ENCODE data around the gene FMO5. TPM values are rescaled to one million over a fixed set of nuclear protein-coding genes. Genes with fewer than 3 reads are reported as not detected.

FMO5 gene
- total and polyA plus RNA-seq, 2 of the 13 experiments (the other 11 are each of a cell fraction or from before 2014, with no cell fraction given) = 48.2 to 149 TPM

DNA sequence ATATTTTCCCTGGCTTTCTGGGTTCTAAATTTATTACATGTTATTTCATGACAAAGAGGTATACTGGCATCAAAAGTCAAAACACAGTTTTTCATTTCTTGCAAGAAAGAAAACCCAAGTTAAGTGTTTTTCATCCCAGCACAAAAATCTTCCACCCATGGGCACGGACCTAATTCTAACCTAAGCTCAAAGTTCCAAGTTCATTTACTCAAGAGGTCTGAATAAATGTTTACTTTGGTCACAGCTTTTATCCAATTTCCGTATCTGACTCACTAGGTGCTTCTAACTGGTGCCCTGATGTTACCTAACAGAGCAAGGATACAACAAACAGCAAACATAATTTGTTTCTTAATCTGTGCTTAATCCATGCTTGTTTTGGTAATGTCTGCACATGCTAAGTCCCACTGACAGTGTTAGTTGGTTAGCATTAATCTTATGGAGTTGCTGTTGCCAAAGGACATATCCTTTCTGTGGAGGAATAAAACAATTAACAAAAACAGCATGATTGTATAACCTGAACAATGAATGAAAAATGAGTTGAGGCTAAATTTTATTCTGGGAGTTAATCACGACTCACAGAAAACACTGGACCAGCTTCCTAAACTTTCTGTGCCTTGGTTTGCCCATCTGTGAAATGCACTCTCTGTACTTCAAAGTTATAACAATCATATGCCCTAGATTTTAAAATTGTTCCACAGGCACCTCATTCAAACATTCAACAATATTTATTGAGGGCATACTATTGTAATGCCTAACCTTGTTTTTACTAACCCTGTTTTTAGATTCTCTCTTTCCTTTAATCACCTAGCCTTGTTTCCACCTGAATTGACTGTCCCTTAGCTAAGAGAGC lies 13.1 kb upstream of the FMO5 start (continued):
- TF ChIP-seq ZNF687 (CRISPR knock-in tag; IDR thresholded peaks at IDR 0.05) (no peak), NR2F2 (IDR thresholded peaks at IDR 0.05; ENCODE audit: borderline replicate concordance, low read depth) (peak; percentile 88), ZNF484 (CRISPR knock-in tag; IDR thresholded peaks at IDR 0.05; ENCODE audit: borderline replicate concordance, low read depth) (no peak), ZNF775 (CRISPR knock-in tag; IDR thresholded peaks at IDR 0.05; ENCODE audit: borderline replicate concordance) (no peak), JUND (CRISPR knock-in tag; IDR thresholded peaks at IDR 0.05) (peak; percentile 90), SP2 (CRISPR knock-in tag; IDR thresholded peaks at IDR 0.05) (no peak), MAFG (CRISPR knock-in tag; IDR thresholded peaks at IDR 0.05) (no peak), SMARCE1 (IDR thresholded peaks at IDR 0.05; ENCODE audit: borderline replicate concordance) (no peak), ZNF260 (CRISPR knock-in tag; IDR thresholded peaks at IDR 0.05; ENCODE audit: borderline replicate concordance, low read depth) (no peak)
- TF ChIP-seq, protein P1, sequence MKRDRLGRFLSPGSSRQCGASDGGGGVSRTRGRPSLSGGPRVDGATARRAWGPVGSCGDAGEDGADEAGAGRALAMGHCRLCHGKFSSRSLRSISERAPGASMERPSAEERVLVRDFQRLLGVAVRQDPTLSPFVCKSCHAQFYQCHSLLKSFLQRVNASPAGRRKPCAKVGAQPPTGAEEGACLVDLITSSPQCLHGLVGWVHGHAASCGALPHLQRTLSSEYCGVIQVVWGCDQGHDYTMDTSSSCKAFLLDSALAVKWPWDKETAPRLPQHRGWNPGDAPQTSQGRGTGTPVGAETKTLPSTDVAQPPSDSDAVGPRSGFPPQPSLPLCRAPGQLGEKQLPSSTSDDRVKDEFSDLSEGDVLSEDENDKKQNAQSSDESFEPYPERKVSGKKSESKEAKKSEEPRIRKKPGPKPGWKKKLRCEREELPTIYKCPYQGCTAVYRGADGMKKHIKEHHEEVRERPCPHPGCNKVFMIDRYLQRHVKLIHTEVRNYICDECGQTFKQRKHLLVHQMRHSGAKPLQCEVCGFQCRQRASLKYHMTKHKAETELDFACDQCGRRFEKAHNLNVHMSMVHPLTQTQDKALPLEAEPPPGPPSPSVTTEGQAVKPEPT (CRISPR knock-in tag; IDR thresholded peaks at IDR 0.05; ENCODE audit: low read depth) = no peak
- TF ChIP-seq, protein P2, sequence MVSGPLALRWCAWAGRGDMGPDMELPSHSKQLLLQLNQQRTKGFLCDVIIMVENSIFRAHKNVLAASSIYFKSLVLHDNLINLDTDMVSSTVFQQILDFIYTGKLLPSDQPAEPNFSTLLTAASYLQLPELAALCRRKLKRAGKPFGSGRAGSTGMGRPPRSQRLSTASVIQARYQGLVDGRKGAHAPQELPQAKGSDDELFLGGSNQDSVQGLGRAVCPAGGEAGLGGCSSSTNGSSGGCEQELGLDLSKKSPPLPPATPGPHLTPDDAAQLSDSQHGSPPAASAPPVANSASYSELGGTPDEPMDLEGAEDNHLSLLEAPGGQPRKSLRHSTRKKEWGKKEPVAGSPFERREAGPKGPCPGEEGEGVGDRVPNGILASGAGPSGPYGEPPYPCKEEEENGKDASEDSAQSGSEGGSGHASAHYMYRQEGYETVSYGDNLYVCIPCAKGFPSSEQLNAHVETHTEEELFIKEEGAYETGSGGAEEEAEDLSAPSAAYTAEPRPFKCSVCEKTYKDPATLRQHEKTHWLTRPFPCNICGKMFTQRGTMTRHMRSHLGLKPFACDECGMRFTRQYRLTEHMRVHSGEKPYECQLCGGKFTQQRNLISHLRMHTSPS (CRISPR knock-in tag; IDR thresholded peaks at IDR 0.05; ENCODE audit: low read depth) = 0 out of 2 replicates have a peak, but pooled peaks have one; percentile 39
- TF ChIP-seq, protein P3, sequence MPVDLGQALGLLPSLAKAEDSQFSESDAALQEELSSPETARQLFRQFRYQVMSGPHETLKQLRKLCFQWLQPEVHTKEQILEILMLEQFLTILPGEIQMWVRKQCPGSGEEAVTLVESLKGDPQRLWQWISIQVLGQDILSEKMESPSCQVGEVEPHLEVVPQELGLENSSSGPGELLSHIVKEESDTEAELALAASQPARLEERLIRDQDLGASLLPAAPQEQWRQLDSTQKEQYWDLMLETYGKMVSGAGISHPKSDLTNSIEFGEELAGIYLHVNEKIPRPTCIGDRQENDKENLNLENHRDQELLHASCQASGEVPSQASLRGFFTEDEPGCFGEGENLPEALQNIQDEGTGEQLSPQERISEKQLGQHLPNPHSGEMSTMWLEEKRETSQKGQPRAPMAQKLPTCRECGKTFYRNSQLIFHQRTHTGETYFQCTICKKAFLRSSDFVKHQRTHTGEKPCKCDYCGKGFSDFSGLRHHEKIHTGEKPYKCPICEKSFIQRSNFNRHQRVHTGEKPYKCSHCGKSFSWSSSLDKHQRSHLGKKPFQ (CRISPR knock-in tag; IDR thresholded peaks at IDR 0.05; ENCODE audit: insufficient replicate concordance) = no peak
- TF ChIP-seq, protein P4, sequence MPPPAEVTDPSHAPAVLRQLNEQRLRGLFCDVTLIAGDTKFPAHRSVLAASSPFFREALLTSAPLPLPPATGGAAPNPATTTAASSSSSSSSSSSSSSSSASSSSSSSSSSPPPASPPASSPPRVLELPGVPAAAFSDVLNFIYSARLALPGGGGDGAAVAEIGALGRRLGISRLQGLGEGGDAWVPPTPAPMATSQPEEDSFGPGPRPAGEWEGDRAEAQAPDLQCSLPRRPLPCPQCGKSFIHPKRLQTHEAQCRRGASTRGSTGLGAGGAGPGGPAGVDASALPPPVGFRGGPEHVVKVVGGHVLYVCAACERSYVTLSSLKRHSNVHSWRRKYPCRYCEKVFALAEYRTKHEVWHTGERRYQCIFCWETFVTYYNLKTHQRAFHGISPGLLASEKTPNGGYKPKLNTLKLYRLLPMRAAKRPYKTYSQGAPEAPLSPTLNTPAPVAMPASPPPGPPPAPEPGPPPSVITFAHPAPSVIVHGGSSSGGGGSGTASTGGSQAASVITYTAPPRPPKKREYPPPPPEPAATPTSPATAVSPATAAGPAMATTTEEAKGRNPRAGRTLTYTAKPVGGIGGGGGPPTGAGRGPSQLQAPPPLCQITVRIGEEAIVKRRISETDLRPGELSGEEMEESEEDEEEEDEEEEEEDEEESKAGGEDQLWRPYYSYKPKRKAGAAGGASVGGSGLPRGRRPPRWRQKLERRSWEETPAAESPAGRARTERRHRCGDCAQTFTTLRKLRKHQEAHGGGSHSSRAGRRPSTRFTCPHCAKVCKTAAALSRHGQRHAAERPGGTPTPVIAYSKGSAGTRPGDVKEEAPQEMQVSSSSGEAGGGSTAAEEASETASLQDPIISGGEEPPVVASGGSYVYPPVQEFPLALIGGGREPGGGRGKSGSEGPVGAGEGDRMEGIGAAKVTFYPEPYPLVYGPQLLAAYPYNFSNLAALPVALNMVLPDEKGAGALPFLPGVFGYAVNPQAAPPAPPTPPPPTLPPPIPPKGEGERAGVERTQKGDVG (CRISPR knock-in tag; IDR thresholded peaks at IDR 0.05; ENCODE audit: borderline replicate concordance) = no peak

Measured in HepG2 (cell line).